HG02642 (cell line): Measurements from ENCODE around the gene AQP6.

Source experiments
- ATAC-seq: cut with Tn5 transposase; IDR thresholded peaks from one replicate; pipeline ENCODE4 v1.9.1; 2021; ENCODE audit warnings: mild to moderate bottlenecking; ENCODE audit not compliant: unreplicated experiment, poor library complexity

AQP6 gene

GRCh38 chr12:49942921-49943624 is 29.7 kb upstream of the AQP6 start:
- ATAC-seq: no peak

- ATAC-seq: no peak
These were observed 29.2 kb upstream of the AQP6 start for GRCh38 chr12:49943625-49943960.

GRCh38 chr12:49944046-49944445 is 28.7 kb upstream of the AQP6 start:
- no peak for ATAC-seq

GRCh38 chr12:49944718-49945117 is 28.0 kb upstream of the AQP6 start:
- ATAC-seq: no peak

GRCh38 chr12:49945394-49946080 is 27.2 kb upstream of the AQP6 start:
- ATAC-seq: peak; percentile 82

- no peak for ATAC-seq
These were observed 26.7 kb upstream of the AQP6 start for GRCh38 chr12:49946086-49946485.

GRCh38 chr12:49946497-49946896 is 26.2 kb upstream of the AQP6 start:
- no peak for ATAC-seq

GRCh38 chr12:49947593-49948226 is 25.0 kb upstream of the AQP6 start:
- ATAC-seq: no peak

GRCh38 chr12:49948866-49949845 is 23.6 kb upstream of the AQP6 start:
- ATAC-seq: no peak

- no peak for ATAC-seq
These were observed 22.9 kb upstream of the AQP6 start for GRCh38 chr12:49949866-49950265.

GRCh38 chr12:49950273-49951251 is 22.2 kb upstream of the AQP6 start, which contains the start of gene AQP2:
TSS of gene AQP2 (plus strand) at chr12:49950737. CDS start at chr12:49950831, 94 bp downstream.
- no peak for ATAC-seq

GRCh38 chr12:49951411-49952240 is 21.1 kb upstream of the AQP6 start:
- ATAC-seq: no peak

- ATAC-seq: no peak
These were observed 20.2 kb upstream of the AQP6 start for GRCh38 chr12:49952391-49953055.

- ATAC-seq: no peak
These were observed 19.6 kb upstream of the AQP6 start for GRCh38 chr12:49953151-49953550.

GRCh38 chr12:49953961-49954846 is 18.5 kb upstream of the AQP6 start:
- no peak for ATAC-seq

GRCh38 chr12:49954863-49955830 is 17.6 kb upstream of the AQP6 start:
- no peak for ATAC-seq
